HL-60/S4 treated with retinoic acid at 250 ng/mL for 4 days and 3 days (cell line): ENCODE measurements around the gene FAM78B.

Source experiments
- in situ Hi-C: fragments of 300-500 bp; cut with MboI; formaldehyde crosslinking; loops from 2 replicates; pipeline ENCODE4 v1.7.0; 2022; ENCODE audit warnings: low sequenced_read_pairs

FAM78B gene

GRCh38 chr1:166073489-166073888 is 93.3 kb downstream of the FAM78B start:
- in situ Hi-C loops = no loop called here

- in situ Hi-C loops = no loop called here
These were observed 97.4 kb downstream of the FAM78B start for GRCh38 chr1:166069390-166069789.

GRCh38 chr1:166066107-166066506 is 100.7 kb downstream of the FAM78B start:
- in situ Hi-C loops = no loop called here

- in situ Hi-C loops = no loop called here
These were observed 101.8 kb downstream of the FAM78B start for GRCh38 chr1:166064951-166065350.

GRCh38 chr1:166064313-166064926 is 102.4 kb downstream of the FAM78B start:
- in situ Hi-C loops = no loop called here

- in situ Hi-C loops = no loop called here
These were observed 103.1 kb downstream of the FAM78B start for GRCh38 chr1:166063701-166064100.

GRCh38 chr1:166062421-166063070 is 104.3 kb downstream of the FAM78B start:
- in situ Hi-C loops = no loop called here

GRCh38 chr1:166057650-166058049 is 109.2 kb downstream of the FAM78B start:
- in situ Hi-C loops = no loop called here

- in situ Hi-C loops = no loop called here
These were observed 113.4 kb downstream of the FAM78B start for GRCh38 chr1:166053395-166053794.

GRCh38 chr1:166040202-166040997 is 126.4 kb downstream of the FAM78B start:
- in situ Hi-C loops = no loop called here

GRCh38 chr1:166039436-166040201 is 127.2 kb downstream of the FAM78B start:
- in situ Hi-C loops = no loop called here

GRCh38 chr1:166036092-166036491 is 130.7 kb downstream of the FAM78B start:
- in situ Hi-C loops = no loop called here

GRCh38 chr1:166032572-166033371 is 134.0 kb downstream of the FAM78B start:
- in situ Hi-C loops = no loop called here

GRCh38 chr1:166031932-166032571 is 134.7 kb downstream of the FAM78B start:
- in situ Hi-C loops = no loop called here

- in situ Hi-C loops = no loop called here
These were observed 137.4 kb downstream of the FAM78B start for GRCh38 chr1:166029196-166029945.

- in situ Hi-C loops = no loop called here
These were observed 140.2 kb downstream of the FAM78B start for GRCh38 chr1:166026555-166026954.

GRCh38 chr1:166026143-166026542 is 140.7 kb downstream of the FAM78B start:
- in situ Hi-C loops = no loop called here

- in situ Hi-C loops = no loop called here
These were observed 146.6 kb downstream of the FAM78B start for GRCh38 chr1:166020210-166020609.
